ENCODE results near the gene PDF.
"Not testable (repeated sequence)": the region's sequence is repeated elsewhere in the genome, so short reads cannot be mapped to it uniquely, and the experiment has no call there.

PDF gene, protein sequence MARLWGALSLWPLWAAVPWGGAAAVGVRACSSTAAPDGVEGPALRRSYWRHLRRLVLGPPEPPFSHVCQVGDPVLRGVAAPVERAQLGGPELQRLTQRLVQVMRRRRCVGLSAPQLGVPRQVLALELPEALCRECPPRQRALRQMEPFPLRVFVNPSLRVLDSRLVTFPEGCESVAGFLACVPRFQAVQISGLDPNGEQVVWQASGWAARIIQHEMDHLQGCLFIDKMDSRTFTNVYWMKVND

GRCh38 chr16:69330286-69331109 lies at the start of gene PDF:
PDF (minus strand) TSS chr16:69330588; CDS start chr16:69330570, 18 bp downstream.
- ATAC-seq (peak; percentile 98), DNase-seq (peak; percentile 91)

DNA sequence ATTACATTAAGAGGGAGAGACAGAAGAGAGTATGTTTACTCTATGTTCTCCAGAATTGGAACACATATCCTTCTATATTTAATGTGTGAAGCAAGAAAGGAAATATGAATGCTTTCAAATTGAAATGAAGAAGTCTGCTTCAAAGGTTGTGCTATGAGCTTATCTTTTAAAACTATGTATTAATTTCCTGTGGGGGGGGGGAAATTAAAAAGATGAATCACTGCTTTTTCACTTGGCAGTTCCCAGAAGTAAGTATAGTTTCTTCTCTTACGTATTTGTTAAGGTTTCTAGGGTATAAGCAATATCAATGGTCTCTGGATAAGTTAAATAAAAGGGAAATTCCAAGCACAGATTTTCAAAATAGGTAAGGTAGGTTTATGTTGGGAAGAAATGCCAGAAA lies 48.4 kb upstream of the PDF start:
- ATAC-seq = no peak
- no peak for DNase-seq

DNA sequence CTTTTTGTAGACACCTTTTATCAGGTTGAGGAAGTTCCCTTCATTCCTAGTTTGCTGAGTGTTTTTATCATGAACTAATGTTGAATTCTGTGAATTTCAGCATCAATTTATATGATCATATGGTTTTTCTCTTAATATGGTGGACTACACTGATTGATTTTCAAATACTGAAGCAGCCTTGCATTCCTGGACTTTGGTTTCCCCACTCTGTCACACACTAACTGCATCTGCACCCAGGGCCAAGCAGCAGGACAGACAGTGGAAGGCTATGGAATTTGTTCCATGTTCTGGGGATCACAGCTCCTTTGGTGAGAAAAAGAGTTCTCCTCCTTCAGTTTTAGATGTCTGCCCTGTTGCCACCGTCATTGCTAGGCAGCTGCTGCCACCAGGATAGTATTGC lies 47.6 kb upstream of the PDF start:
- no peak for DNase-seq
- no peak for ATAC-seq

- DNase-seq (no peak), ATAC-seq (no peak)
Measured at GRCh38 chr16:69376393-69377059, 46.1 kb upstream of the PDF start.

DNA sequence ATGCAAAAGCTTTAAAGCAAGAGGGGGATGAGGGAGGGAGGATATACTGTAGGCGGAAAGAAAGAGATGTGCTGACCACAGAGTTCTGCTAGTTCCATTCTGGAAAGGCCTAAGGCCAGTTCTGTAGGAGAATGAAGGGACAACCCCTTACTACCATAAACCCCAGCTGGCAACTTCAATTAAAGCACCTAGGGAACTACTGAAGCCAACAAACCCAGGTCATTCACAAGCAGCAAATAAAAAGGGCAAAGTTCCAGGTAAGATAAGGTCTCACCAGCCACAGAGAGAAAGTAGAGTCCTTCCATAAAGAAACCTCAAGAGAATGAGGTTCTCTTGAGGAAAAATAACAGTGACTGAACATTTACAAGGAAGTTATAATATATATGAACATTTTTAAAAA lies 42.6 kb upstream of the PDF start:
- no peak for DNase-seq
- ATAC-seq = no peak

DNA sequence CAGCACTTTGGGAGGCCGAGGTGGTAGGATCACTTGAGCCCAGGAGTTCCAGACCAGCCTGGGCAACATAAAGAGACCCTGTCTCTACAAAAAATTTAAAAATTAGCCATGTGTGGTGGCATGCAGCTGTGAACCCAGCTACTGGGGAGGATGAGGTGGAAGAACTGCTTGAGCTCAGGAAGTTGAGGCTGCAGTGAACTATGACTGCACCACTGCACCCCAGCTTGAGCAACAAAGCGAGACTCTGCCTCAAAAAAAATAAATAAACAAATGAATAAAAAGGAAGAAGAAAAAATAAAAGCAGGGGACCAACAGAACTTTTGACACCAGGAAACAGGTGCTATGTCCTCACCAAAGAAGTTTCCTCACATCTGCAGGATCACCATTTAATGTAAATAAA lies 41.2 kb upstream of the PDF start:
- ATAC-seq (no peak), DNase-seq (no peak)

GRCh38 chr16:69368866-69369265 lies 38.5 kb upstream of the PDF start:
- ATAC-seq (no peak), DNase-seq (no peak)

DNA sequence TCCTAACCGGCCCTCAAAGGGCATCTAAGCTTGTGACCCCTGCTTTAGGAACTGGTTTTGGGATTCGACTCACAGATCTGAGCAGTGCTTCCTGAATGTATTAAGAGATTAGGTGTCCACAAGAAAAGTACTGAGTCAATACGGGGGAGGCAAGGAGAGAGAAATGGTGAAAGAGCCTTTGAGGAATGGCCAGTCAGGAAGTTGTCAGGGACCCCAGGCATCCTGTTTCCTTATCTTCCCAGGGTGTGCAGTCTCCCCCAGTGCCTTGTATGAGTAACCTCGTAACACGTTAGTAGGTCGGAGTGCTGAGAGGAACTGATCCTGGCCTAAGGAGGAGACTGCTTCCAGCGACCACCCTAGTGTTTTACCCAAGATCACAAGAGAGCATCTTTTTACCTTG lies 37.6 kb upstream of the PDF start:
- ATAC-seq (no peak), DNase-seq (no peak)

DNA sequence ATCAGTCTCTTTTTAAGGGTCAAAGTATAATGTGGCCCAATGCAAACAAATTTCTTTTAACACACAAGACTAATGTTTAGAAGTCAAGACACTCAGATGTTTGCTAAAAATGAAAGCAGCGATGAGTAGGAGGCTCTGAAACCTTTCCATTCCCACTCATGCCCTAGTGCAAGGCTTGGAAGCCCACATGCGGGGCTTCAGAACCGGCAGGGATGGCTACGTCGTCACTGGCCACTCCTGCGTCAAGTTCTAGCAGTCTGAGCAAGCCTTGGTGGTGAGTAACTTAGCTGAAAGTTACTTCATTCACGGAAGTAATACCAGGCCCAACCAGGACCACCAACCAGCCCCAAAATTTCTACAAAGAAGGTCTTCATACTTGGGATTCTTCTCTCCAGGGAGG lies 36.0 kb upstream of the PDF start:
- no peak for DNase-seq
- ATAC-seq = no peak

GRCh38 chr16:69365901-69366300 lies 35.5 kb upstream of the PDF start:
- DNase-seq (no peak), ATAC-seq (no peak)

- DNase-seq (no peak), ATAC-seq (no peak)
Measured at GRCh38 chr16:69364088-69364487, 33.7 kb upstream of the PDF start.

GRCh38 chr16:69363281-69363717 lies 32.9 kb upstream of the PDF start:
- ATAC-seq (no peak), DNase-seq (no peak)

DNA sequence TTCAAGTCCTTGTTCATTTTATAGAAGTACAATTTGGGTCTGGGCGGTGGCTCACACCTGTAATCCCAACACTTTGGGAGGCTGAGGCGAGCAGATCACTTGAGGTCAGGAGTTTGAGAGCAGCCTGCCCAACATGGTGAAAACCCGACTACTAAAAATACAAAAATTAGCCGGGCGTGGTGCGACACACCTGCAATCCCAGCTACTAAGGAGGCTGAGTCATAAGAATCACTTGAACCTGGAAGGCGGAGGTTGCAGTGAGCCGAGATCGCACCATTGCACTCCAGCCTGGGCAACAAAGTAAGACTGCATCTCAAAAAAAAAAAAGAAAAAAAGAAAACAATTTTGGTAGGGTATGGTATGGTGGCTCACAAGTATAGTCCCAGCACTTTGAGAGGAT lies 29.7 kb upstream of the PDF start:
- not testable (repeated sequence) for ATAC-seq, DNase-seq

DNA sequence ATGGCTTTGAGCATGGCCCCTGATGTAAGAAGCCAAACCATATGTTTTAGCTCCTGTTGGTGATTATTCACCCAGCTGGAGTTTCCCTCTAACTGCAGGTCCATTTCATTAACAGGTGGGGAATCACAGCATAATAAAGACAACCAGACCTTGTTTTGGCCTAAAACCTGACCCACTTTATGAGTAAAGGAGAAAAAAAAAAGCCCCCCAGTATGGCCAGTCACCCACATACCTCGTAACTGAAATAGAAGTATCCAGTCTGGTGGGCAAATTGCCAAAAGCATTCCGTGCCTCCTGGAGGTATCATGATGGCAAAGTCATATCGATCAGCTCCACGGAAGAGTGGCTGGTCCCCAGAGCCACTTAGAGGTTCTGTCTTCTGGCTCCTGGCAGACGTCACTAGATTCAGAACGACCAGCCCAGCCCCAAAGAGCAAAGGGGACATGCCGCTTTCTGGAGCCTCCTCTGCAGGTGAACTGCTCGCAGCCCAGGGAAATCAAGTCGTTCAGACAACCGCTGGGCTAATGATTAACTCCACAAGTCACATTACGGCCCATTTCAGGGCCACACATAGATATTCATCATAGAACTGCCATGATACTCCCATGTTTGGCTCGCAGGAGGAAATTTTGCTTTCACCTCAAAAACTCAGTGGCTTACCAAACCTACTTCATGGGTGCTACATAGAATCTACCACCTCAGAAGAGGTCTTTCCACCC lies 21.1 kb upstream of the PDF start, which contains the start of gene TMED6:
TMED6 (minus strand) TSS at position 478 of the 719 bp plus-strand sequence; CDS start at position 445, 33 bp downstream.
- no peak for DNase-seq
- ATAC-seq = no peak

DNA sequence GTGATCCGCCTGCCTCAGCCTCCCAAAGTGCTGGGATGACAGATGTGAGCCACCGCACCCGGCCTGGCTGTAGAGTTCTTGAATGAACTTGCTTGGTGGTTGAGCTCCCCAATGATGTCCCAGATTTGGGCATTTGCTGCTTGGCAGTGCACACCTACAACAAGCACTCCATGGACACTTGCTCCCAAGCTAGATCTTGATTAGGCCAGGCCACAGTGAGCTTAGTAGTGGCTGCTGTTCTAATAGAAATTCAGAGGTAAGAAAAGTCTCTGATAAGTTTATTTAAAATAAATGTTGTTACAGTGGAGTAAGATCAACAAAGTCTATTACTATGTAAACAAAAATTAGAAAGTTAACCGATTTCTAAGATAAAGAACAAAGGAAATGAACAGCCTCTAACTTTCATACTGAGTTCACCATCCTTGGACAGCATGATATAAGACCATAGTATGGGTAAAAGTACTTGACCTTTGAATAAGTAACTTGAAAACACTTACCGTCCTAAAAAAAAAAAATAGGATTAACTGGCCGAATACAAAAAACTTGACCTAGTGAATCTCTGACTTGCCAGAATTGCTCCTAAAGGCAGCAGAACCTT lies 20.2 kb upstream of the PDF start:
- no peak for DNase-seq
- no peak for ATAC-seq

DNA sequence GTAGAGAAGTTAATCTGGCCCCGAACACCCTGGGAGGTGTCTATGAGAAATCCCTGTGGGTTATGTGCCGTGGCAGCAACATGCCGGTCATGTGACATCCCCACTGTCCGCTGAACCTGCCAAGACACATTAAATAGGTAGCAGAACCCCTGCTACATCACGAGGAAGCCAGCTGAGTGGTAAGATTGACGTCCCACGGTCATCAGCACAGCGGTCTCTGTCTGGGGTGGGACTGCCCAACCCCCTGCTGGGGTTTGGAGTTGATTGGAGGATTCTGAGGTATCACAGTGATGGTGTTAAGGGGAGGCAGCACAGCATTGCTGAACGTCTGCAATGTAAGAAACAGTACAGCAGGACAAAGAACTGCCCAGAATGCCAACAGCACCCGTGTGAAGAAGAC lies 19.1 kb upstream of the PDF start:
- ATAC-seq (no peak), DNase-seq (no peak)

GRCh38 chr16:69348222-69348621 lies 17.8 kb upstream of the PDF start:
- DNase-seq (no peak), ATAC-seq (no peak)

DNA sequence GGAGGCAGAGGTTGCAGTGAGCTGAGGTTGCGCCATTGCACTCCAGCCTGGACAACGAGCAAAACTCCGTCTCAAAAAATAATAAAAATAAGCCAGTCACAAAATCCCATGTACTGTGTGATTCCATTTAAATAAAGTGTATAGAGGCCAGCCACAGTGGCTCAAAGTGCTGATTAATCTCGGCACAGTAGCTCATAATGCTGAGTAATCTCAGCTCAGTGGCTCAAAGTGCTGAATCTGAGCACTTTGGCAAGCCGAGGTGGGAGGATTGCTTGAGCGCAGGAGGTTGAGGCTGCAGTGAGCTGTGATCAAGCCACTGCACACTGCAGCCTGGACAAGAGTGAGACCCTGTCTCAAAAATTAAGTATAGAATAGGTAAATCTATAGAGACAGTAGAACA lies 16.3 kb upstream of the PDF start:
- DNase-seq (no peak), ATAC-seq (no peak)

DNA sequence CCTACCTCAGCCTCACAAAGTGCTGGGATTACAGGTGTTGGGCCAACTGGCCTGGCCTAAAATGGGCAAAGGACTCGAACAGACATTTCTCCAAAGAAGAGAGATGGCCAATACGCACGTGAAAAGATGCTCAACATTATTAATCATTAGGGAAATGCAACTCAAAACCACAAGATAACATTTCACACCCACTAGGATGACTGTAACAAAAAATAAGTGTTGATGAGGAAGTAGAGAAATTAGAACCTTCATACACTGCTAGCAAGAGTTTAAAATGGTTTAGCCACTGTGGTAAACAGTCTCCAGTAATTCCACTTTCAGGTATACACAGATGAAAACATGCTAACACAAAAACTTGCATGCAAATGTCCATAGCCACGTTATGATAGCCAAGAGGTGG lies 15.5 kb upstream of the PDF start:
- DNase-seq (no peak), ATAC-seq (no peak)

DNA sequence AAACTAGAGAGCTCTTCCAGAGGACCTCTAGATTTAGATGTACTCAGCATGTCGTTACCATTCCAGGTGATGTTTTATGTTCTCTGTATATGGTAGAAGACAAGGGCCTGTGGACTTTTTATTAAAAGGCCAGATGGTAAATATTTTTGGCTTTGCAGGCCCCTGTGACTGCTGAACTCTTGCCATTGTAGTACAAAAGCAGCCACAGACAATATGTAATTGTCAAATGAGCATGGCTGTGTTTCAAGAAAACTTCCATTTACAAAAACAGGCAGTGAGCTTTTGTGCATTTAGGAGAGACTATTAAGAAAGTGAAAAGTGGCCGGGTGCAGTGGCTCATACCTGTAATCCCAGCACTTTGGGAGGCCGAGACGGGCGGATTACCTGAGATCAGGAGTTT lies 13.8 kb upstream of the PDF start:
- DNase-seq (no peak), ATAC-seq (no peak)

DNA sequence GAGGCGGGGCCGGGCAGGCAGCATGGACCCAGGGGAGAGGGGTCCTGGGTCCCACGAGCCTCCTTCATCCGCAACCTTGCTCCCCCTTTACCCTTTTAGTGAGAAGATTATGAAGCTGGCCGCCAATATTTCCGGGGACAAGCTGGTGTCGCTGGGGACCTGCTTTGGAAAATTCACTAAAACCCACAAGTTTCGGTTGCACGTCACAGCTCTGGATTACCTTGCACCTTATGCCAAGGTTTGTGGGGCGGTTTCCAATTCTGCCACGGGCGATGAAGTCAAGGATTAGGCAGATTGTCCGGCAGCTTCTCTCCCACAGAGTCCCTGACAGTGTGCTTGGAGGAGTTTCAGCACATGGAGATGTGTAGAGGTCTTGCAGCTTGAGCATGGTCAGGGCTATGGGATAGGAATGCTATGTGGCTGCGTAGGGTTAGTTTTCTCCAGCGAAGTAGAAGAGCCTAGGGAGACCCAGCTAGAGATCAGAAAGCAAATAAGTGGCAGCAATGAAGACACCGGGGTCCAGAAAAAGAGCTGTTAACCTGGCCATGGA lies 9.8 kb upstream of the PDF start:
- peak; percentile 42 for DNase-seq
- peak; percentile 0 for ATAC-seq
